HFFc6 (cell line): ENCODE measurements around the gene PUS10. TPM values are rescaled to one million over a fixed set of nuclear protein-coding genes. Genes with fewer than 3 reads are reported as not detected.

Experiments used
- DNase-seq: peaks from one replicate; pipeline ENCODE4 v3.0.0-alpha.2; 2018
- H3K27ac Mint-ChIP-seq: 2 replicates; pipeline ENCODE4 v1.8.0; 2020; ENCODE audit warnings: mild to moderate bottlenecking, mixed read lengths
- H3K27me3 Mint-ChIP-seq: 2 replicates; pipeline ENCODE4 v1.8.0; 2021; ENCODE audit warnings: mild to moderate bottlenecking, moderate library complexity, mixed read lengths; ENCODE audit not compliant: insufficient read depth
- H3K36me3 Mint-ChIP-seq: 2 replicates; pipeline ENCODE4 v1.8.0; 2021; ENCODE audit warnings: low read depth, mixed read lengths
- H3K4me1 Mint-ChIP-seq: 2 replicates; pipeline ENCODE4 v1.8.0; 2020; ENCODE audit warnings: low read depth, mixed read lengths
- H3K4me3 Mint-ChIP-seq: 2 replicates; pipeline ENCODE4 v1.8.0; 2020; ENCODE audit warnings: mild to moderate bottlenecking, moderate library complexity, mixed read lengths
- H3K9me3 Mint-ChIP-seq: 2 replicates; pipeline ENCODE4 v1.8.0; 2020; ENCODE audit warnings: mild to moderate bottlenecking, mixed read lengths
- total RNA-seq, 6 experiments: library from RNA; stranded (reverse); fragmentation: NEBNext Ultra II Directional; extraction: Animal tissue kit (Norgen Biotek cat#: 25700); gene quantifications; 2 replicates in 1 of 6; 3 replicates in 5 of 6; pipeline ENCODE4 v1.2.3, GENCODE V29; 2021
- TF ChIP-seq, protein P1 (sequence below): fragments of 200-600 bp; sonication (generic); IDR thresholded peaks from 2 replicates; pipeline ENCODE4 v1.5.0; 2021; ENCODE audit warnings: antibody characterized with exemption, mild to moderate bottlenecking

The PUS10 gene
- total RNA-seq, 6 experiments from 2014 or later: 4.2 to 6.1 (median 5.3) TPM

DNA sequence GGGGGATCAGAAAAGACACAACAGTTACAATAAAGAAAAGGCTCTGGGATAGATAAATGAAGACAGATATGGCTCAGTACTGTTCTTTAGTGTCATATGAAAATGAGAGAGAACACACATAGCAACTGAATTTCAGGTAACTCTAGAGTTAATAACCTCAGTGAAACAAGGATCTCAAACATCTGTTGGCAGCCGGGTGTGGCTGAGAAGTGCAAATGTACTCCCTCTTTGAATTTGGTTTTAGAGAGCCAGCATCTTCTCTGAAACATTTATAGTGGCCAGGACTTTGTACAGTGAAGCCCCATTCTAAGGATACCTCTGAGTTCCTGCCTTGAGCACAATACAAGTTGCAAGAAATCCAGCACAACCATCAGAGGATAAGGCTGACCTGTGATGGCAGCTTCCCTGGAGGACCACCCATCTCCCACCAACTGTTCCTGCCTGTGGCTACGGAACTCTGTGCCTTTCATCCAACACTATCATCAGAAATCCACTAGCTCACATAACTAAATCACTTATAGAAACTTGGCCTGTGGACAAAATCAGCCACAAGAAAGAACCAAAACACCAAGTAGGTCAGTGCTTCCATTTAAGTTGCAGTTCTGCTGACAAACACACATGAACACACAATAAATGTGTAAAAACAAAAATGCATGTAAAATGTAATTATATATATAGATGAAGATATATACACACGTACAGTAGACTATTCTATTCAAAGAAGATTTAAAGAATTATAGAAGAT is 37.8 kb downstream of the PUS10 start:
- no peak overlapping the region for H3K27ac Mint-ChIP-seq
- H3K36me3 Mint-ChIP-seq: no peaks in the 10 kb centered on the region
- H3K4me3 Mint-ChIP-seq: no peak overlapping the region
- H3K9me3 Mint-ChIP-seq: no peaks in the 10 kb centered on the region
- peaks cover 8% of the 10 kb centered on the region; the same call in 1 of the 2 replicates for H3K4me1 Mint-ChIP-seq
- TF ChIP-seq, protein P1, sequence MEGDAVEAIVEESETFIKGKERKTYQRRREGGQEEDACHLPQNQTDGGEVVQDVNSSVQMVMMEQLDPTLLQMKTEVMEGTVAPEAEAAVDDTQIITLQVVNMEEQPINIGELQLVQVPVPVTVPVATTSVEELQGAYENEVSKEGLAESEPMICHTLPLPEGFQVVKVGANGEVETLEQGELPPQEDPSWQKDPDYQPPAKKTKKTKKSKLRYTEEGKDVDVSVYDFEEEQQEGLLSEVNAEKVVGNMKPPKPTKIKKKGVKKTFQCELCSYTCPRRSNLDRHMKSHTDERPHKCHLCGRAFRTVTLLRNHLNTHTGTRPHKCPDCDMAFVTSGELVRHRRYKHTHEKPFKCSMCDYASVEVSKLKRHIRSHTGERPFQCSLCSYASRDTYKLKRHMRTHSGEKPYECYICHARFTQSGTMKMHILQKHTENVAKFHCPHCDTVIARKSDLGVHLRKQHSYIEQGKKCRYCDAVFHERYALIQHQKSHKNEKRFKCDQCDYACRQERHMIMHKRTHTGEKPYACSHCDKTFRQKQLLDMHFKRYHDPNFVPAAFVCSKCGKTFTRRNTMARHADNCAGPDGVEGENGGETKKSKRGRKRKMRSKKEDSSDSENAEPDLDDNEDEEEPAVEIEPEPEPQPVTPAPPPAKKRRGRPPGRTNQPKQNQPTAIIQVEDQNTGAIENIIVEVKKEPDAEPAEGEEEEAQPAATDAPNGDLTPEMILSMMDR: no peak
- H3K27me3 Mint-ChIP-seq: no peaks in the 10 kb centered on the region
- no peak for DNase-seq

DNA sequence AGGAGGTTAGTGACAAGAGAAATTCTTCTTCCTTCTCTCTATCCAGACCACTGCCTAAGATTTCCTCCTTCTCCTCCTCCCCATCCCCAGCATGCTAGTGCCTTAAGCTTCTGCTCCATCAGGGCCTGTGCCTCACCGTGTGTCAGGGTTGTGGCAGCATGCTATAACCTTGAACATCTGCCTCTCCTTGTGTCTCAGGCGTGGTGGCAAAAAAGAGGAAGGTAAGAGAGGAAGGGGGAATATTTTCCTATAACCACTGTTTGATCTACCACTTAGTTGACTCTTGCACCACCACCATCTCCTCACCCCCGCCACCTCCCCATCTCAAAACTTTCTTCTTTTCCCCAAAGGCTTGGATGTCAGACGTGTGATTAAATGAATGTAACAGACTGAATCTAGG is 38.8 kb downstream of the PUS10 start:
- Mint-ChIP-seq H3K27me3 (no peaks in the 10 kb centered on the region), H3K27ac (no peak overlapping the region), H3K36me3 (no peaks in the 10 kb centered on the region), H3K4me1 (peaks cover 8% of the 10 kb centered on the region; the same call in 1 of the 2 replicates), H3K9me3 (no peaks in the 10 kb centered on the region), H3K4me3 (no peak overlapping the region)
- TF ChIP-seq, protein P1: no peak
- DNase-seq: no peak

DNA sequence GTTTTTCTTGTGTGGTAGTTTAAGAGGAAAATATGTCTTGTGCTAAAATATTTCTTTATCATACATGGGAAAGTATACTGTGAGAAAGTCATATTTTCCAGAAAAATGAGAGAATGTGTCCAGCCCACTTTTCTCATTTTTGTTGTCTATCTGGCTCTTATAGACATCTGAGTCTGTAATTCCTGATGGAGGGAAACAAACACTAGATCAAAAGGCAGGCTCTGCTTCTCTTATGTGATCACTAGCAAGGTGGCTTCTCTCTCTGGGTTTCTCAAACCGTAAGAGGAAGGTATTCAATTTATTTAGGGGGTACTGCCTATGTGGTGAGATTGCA is 40.5 kb downstream of the PUS10 start:
- H3K27ac Mint-ChIP-seq: no peak overlapping the region
- H3K4me1 Mint-ChIP-seq: peaks cover 8% of the 10 kb centered on the region; the same call in 1 of the 2 replicates
- TF ChIP-seq, protein P1: no peak
- no peaks in the 10 kb centered on the region for H3K27me3 Mint-ChIP-seq
- DNase-seq: no peak
- no peak overlapping the region for H3K4me3 Mint-ChIP-seq
- H3K36me3 Mint-ChIP-seq: no peaks in the 10 kb centered on the region
- no peaks in the 10 kb centered on the region for H3K9me3 Mint-ChIP-seq

- TF ChIP-seq, protein P1: no peak
- no peak overlapping the region for H3K4me3 Mint-ChIP-seq
- H3K27me3 Mint-ChIP-seq: no peaks in the 10 kb centered on the region
- no peaks in the 10 kb centered on the region for H3K36me3 Mint-ChIP-seq
- no peaks in the 10 kb centered on the region for H3K9me3 Mint-ChIP-seq
- H3K27ac Mint-ChIP-seq: no peak overlapping the region
- peaks cover 8% of the 10 kb centered on the region; the same call in 1 of the 2 replicates for H3K4me1 Mint-ChIP-seq
- no peak for DNase-seq
These were observed 41.0 kb downstream of the PUS10 start for GRCh38 chr2:60976875-60977561.

GRCh38 chr2:60976256-60976850 is 41.7 kb downstream of the PUS10 start:
- Mint-ChIP-seq H3K27ac (no peak overlapping the region), H3K36me3 (no peaks in the 10 kb centered on the region), H3K4me3 (no peak overlapping the region), H3K4me1 (peaks cover 8% of the 10 kb centered on the region; the same call in 1 of the 2 replicates), H3K27me3 (no peaks in the 10 kb centered on the region), H3K9me3 (no peaks in the 10 kb centered on the region)
- DNase-seq: no peak
- TF ChIP-seq, protein P1: no peak
